ENCODE results near the gene TIFAB.

Gene TIFAB

DNA sequence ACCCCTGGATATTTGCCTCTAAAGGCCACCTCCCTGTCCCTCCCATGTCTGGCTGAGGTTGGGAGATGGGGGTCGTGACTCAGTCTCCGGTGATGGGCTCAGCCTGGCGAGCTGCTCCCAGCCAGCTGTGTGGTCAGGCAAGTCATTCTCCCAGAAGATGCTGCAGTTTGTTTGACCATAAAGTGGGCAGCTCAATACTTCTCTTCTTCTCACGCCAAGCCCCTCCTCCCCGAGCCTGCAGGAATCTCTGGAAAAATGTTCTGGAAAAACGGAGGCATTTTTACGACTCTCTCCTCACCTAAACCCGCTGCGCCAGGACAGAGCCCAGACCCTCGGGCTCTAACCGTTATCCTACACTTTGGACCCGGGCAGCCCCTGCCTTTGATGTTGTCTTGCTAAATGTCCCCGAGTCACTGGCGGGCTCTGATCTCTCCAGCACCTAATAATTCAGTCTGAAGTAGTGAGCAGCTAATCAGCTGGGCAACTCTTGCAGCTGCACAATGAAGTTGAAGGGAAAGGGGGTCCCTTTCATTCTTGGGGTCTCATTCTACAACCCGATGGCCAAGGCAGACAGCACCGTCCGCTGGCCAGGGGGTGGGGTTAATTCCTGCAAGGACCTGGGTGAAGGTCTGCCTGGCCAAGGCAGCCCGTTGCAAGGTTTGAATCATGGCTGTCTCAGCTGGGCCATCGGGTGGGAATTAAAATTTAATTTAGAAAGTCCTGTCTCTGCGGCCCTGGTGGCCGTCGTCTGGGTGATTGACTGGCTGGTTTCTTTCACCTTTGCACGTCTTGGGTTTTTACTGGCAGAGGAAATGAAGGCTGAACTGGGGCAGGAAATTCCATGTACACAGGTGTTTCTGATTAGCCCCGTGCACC, 17.3 kb downstream of the TIFAB start:
- no peak for TF ChIP-seq TAF1 (IDR thresholded peaks at IDR 0.05; ENCODE audit: borderline replicate concordance, insufficient read depth, low read length)
- no peak for TF ChIP-seq FOXP2 (optimal IDR thresholded peaks at IDR 0.05; ENCODE audit: borderline replicate concordance, extremely low read depth, extremely low read length, insufficient read depth)
- no peak for TF ChIP-seq POLR2AphosphoS5 (IDR thresholded peaks at IDR 0.05; ENCODE audit: low read depth, low read length)
- TF ChIP-seq SIN3A (IDR thresholded peaks at IDR 0.05; ENCODE audit: borderline replicate concordance, insufficient read depth, low read length) = no peak
- no peak for TF ChIP-seq REST (IDR thresholded peaks at IDR 0.05; ENCODE audit: insufficient read depth in 1 of 2, low read depth in 2 of 2, low read length in 2 of 2)

- TF ChIP-seq SIN3A (IDR thresholded peaks at IDR 0.05; ENCODE audit: borderline replicate concordance, insufficient read depth, low read length) (no peak), TAF1 (IDR thresholded peaks at IDR 0.05; ENCODE audit: borderline replicate concordance, insufficient read depth, low read length) (no peak), REST (IDR thresholded peaks at IDR 0.05; ENCODE audit: insufficient read depth in 1 of 2, low read depth in 2 of 2, low read length in 2 of 2) (no peak), POLR2AphosphoS5 (IDR thresholded peaks at IDR 0.05; ENCODE audit: low read depth, low read length) (no peak), FOXP2 (optimal IDR thresholded peaks at IDR 0.05; ENCODE audit: borderline replicate concordance, extremely low read depth, extremely low read length, insufficient read depth) (no peak)
These were observed 18.3 kb downstream of the TIFAB start for GRCh38 chr5:135433681-135434426.

DNA sequence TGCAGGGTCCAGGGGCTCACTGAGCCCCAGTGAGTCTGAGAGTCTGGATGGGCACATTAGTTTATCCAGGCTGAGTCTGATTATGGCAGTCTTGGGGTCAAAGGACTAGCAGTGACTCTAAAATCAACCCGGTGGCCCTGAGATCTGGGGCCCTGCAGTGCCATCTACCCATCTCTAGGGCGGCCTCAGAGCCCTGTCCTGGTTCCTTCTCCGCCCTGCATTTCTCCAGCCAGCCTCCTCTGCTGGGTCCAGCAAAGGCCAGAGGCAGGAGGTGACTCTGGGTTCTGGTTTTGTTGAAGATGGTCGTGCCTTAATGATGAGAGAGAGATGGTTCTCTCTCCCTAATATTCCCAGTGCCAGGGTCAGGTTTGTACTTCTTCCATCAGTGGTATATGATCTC, 20.0 kb downstream of the TIFAB start:
- no peak for TF ChIP-seq SIN3A (IDR thresholded peaks at IDR 0.05; ENCODE audit: borderline replicate concordance, insufficient read depth, low read length)
- no peak for TF ChIP-seq POLR2AphosphoS5 (IDR thresholded peaks at IDR 0.05; ENCODE audit: low read depth, low read length)
- no peak for TF ChIP-seq REST (IDR thresholded peaks at IDR 0.05; ENCODE audit: insufficient read depth in 1 of 2, low read depth in 2 of 2, low read length in 2 of 2)
- TF ChIP-seq TAF1 (IDR thresholded peaks at IDR 0.05; ENCODE audit: borderline replicate concordance, insufficient read depth, low read length) = no peak
- no peak for TF ChIP-seq FOXP2 (optimal IDR thresholded peaks at IDR 0.05; ENCODE audit: borderline replicate concordance, extremely low read depth, extremely low read length, insufficient read depth)

GRCh38 chr5:135430135-135430437, 22.1 kb downstream of the TIFAB start:
- no peak for TF ChIP-seq TAF1 (IDR thresholded peaks at IDR 0.05; ENCODE audit: borderline replicate concordance, insufficient read depth, low read length)
- TF ChIP-seq POLR2AphosphoS5 (IDR thresholded peaks at IDR 0.05; ENCODE audit: low read depth, low read length) = no peak
- TF ChIP-seq REST (IDR thresholded peaks at IDR 0.05; ENCODE audit: insufficient read depth in 1 of 2, low read depth in 2 of 2, low read length in 2 of 2) = no peak
- TF ChIP-seq SIN3A (IDR thresholded peaks at IDR 0.05; ENCODE audit: borderline replicate concordance, insufficient read depth, low read length) = no peak
- TF ChIP-seq FOXP2 (optimal IDR thresholded peaks at IDR 0.05; ENCODE audit: borderline replicate concordance, extremely low read depth, extremely low read length, insufficient read depth) = no peak

Data from PFSK-1 (cell line).